ENCODE results near the gene CAMK2N2.
"Not testable (repeated sequence)": the region's sequence is repeated elsewhere in the genome, so short reads cannot be mapped to it uniquely, and the experiment has no call there.

CAMK2N2 gene

DNA sequence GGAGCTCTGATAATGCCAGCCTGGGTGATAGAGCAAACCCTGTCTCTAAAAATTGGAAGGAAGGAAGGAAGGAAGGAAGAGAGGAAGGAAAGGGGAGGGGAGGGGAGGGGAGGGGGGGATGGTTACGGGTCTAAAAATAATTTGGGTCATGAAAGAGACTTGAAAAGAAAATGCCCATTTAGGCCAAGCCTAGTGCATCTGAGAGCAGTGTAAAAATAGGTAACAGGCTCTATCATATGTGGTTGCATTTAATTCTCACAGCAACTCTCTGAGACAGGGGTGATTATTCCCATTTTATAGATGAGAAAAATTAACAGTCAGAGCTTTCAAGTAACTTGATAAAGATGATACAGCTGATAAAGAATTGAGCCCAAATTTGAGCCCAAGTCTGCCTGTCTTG, 10.9 kb upstream of the CAMK2N2 start:
- DNase-seq, result no peak

DNA sequence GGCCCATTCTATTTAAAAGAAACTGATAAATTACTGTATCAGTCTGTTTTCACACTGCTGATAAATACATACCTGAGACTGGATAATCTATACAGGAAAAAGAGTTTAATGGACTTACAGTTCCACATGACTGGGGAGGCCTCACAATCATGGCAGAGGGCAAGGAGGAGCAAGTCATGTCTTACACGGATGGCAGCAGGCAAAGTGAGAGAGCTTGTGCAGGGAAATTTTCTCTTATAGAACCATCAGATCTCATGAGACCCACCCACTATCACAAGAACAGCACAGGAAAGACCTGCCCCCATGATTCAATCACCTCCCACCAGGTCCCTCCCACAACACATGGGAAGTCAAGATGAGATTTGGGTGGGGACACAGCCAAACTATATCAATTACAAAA, 5.9 kb upstream of the CAMK2N2 start:
- DNase-seq, ATAC-seq: not testable (repeated sequence)

More for the DNA sequence above, 10.9 kb upstream of the CAMK2N2 start:
- ATAC-seq, result no peak

DNA sequence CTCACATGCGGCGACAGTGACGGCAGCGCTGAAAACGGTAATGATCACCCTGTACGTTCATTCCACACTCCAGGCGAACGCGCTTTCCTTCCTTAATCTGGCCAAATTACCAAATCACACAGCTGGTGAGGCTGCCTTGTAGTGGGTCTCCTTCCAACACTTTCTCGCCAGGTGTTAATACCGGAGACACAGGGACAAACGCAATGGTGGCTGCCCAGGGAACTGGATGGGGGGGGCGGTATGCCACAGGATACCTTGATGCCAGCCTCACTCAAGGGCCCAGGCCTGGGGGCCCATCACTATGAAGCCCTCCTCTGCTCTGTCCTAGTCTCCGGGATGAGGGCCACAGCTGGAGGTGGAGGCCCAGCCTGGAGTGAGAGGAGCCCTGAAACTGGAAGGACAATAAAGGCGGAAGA, 1.4 kb upstream of the CAMK2N2 start:
- DNase-seq (no peak), ATAC-seq (no peak)

DNA sequence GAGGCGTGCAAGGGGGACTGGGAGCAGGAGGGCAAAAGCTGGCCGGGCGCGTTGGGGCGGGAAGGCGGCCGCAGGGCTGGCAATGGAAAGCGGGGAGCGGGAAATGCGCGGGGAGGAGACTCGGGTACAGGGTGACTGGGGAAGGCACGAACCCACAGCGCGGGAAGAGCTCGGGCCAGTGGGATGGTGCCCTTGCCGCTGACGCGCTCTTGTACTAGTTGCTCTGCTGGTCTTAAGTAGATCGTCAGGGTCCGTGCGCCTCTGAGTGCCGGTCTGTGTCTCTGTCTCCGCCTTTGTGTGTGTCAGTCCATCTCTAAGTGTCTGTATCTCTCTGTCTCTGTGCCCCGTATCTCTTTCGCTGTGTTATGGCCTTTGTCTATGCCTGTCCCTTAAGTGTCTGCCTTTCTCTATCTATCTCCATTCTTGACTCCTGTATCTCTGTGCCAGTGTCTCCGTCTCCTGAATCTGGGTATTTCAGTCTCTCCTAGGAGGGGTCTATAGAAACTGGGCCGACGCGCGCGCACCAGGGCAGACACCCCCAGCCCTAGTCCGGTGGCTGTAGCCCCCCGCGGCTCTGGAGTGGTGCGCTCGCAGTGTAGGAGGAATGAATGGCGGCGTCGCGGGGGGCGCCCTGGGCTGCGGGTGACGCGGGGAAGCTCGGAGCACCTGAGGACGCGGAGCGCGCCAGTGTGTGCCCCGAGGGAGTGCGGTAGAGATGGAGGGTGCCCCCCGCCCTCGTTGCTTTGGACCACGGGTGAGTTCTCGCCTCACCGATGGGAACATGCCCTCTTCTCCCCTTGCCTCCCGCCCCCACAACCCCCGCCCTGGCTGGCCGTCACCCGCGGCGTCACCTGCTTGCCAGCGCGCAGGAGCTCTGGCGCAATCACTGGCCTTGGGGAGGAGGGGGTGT, 756 bp upstream of the CAMK2N2 start:
- DNase-seq, result peak; percentile 28

DNA sequence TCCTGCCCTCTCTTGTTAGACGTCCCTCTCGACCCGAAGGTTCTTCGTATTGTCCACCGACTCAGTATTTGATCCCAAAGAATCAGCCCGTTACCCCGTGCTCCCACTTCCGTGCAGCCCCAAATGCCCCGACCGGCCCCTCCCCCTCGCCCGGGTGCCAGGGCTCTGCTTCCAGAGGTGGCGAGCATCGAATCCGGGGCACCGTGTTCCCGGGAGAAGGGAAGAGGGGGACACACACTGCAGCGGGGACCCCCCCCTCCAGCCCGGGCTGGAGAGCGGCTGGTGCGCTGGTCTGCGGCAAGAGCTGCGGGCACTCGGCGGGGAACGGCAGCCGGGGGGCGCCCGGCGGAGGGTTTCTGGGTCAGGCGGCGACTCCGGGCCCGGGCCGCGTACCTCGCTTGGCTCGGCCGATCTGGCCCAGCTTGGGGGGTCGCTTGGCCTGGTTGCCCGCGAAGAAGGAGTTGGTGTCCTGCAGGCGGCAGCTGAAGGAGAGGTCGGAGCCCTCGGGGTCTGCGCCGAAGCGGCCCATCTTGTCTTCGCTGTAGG, 556 bp downstream of the CAMK2N2 start:
- ATAC-seq, result no peak

More for the DNA sequence above, 756 bp upstream of the CAMK2N2 start:
- peak; percentile 44 for ATAC-seq

DNA sequence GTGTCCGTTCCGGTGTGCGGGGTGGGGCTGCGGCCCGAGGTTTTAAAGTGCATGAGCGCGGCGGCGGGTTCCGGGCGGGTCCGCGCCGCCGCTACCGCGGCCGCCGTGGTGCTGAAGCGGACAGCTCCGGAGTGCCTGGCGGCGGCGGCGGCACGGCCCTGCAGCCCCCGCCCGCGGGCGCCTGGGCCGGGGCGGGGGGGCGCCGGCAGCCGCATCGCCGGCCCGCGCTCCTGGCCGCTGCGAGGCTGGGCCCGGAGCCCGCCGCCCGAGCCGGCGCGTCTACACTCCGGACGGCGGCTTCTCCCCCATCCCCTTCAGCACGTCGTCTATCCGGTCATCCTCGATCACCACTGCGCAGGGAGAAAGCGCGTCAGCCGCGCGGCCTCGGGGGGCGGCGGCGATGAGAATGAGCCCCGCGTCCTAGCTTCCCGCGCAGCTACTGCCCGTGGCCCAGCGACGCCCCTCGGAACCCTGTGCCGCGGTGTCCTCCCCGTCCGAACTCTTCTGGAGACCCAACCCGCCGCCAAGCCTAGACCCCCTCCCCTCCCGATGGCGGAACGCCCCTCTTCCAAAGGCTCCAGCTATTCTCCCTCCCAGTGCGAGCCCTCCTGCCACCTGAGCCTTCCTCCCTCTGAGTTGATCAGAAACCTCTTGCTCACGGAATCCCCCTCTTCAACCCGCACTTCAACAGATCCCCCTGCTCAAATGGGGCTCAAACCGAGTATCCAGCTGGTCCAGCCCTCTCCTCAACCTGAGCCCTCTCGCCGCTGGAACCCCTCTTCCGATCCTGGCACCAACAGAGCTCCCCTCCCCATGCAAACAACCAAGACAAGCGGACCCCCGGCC, 1.3 kb downstream of the CAMK2N2 start:
- peak; percentile 56 for DNase-seq
- peak; percentile 21 for ATAC-seq

More for the DNA sequence above, 556 bp downstream of the CAMK2N2 start:
- DNase-seq, result peak; percentile 18

DNA sequence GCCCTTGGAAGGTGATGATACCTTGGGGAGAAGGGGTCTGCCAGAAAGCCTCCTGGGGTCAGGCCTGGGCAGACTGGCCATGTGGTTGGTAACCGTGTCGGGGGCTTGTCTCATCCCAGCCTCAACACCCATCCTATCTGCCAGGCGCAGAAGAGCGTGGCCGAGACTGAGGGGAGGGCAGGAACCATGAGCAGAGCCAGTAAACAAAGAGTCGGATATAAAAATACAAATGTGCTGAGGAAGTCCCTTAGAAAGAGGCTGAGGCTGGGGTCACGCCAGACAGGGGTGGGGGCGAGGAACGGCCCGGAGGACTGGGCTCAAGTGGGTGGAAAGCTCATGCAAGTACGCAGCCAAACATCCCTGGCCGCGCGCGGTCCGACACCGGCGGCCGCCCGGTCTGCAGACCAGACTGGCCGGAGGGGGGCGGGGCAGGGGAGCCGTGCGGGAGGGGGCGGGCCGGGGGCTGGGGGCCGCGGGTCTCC, 1.9 kb downstream of the CAMK2N2 start:
- no peak for DNase-seq
- ATAC-seq, result no peak

DNA sequence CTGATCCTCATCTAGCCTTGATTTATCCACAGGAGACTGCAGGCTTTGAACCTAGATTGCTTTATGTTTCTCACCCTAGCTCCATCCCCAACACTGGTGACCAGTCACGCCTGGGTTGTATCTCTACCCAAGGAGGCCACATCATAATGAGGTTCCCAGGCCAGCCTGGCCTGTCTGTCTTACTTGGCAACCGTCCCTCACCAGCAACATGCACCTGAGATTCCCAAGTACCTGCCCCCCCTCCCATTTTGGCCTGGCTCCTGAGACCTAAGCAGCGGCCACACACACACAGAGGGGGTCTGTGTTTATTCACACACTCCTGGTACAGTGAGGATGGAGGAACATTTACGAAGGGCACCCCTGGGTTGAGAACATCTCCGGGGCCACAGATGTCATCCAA, 2.4 kb downstream of the CAMK2N2 start:
- DNase-seq (no peak), ATAC-seq (no peak)

DNA sequence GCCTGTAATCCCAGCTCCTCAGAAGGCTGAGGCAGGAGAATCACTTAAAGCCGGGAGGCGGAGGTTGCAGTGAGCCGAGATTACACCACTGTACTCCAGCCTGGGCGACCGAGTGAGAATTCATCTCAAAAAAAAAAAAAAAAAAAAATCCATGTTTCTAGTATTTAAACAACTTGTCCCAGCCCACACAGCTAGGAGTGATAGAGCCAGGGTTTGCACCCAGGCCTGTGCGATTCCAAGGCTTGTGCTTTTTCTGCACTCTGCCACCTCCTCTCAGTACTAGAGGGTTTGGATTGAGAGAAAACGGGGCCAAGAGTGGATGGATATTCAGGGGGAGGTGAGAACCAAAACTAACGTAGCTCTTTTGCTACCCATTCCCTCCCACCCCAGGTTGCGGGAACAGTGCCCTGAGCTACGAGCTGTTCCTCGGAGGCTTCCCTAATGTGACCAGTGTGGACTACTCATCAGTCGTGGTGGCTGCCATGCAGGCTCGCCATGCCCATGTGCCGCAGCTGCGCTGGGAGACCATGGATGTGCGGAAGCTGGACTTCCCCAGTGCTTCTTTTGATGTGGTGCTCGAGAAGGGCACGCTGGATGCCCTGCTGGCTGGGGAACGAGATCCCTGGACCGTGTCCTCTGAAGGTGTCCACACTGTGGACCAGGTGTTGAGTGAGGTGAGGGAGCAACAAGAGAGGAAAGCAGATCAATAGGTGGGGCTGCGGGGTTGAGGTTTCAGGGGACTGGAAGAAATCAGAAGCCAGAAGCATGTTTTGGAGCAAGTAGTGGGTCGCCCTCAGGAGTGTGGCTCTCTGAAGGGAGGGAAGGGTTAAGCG, 4.1 kb downstream of the CAMK2N2 start:
- DNase-seq, result no peak
- no peak for ATAC-seq

DNA sequence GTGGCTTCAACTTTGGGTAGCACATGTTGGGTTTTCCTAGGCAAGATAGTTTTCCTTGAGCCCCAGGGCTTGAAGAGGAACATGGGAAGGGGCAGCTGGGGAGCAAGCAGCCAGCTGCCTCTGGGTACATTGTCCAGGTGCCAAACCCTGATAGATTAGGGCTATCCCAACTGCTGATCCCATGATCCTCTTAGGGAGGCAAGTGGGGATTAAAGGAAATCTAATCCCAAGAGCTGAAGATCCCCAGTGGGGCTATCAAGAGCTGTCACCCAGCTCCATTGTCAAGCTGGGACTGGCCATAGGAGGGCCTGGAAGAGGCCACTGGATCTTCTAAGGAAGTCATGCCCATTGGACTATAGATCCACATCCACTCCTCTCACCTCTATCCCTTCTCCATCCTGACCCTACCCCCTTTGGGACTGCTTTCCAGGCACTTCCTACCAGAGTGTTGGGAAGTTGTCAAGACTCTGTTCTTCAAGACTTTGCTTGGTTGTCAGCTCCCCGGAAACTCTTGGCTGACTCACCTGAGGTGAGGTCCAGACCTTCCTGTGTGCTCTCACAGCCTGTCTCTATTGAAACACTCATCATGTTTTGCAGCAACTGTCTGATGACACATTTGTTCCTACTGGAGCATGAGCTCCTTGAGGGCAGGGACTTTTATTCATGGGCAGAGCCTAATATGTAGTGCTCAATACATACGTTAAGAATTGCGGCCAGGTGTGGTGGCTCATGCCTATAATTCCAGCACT, 5.9 kb downstream of the CAMK2N2 start:
- ATAC-seq (peak; percentile 77), DNase-seq (peak; percentile 29)

DNA sequence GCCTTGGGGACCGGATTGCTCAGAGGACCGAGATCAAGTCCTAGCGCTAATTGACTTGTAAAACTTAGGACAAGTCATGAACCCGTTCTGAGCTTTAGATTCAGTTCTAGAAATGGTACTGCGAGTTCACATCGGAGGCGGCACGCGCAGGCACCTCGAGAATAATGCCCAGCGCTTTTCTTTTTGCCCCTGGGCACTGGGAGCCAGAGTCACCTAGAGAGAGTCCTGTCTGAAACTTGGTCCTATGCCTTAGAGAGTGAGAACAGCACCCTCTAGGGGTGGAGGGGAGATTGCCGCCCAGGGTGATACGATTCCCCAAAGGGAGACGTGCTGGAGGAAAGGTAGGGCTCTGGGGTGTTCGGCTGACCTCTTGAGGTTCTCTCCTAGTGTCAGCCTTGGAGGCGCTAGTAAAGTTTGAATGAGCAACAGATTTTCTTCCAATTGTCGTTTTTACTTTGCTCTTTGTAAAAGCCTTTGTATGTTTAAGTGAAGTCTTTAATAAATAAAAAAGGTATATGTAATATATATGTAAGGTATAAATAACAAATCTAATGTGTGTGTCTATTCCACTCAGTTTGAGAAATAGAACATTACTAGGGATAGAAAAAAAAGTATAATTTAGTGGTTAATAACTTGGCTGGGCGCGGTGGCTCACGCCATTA, 11.1 kb downstream of the CAMK2N2 start:
- ATAC-seq (peak; percentile 68), DNase-seq (peak; percentile 95)

DNA sequence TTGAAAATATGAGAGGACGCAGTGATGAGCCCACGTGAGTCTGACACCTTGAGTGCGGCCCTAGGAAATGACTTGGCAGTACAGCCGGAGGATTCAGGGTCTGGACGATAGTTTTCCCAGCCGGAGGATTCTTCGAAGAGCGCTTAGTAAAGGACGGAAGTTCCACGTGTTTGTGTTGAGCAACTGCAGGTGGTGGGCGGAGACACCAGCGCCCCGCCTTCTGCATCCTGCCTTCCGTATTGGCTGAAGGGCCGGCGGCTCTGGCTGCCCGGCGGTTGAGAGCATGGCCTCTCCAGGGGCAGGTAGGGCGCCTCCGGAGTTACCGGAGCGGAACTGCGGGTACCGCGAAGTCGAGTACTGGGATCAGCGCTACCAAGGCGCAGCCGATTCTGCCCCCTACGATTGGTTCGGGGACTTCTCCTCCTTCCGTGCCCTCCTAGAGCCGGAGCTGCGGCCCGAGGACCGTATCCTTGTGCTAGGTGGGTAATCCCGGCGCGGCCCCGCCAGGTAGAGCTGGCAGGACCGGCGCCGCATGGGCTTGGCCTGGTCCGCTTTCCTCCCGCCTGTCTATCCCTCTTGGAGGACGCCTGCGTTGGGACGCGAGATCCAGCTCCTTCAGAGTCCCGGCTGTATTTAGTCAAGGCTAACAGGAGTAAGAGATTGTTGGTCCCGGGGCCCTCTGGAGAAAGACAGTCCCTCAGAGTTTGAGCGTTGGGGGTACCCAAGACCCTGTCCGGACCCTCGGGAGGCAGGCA, 11.8 kb downstream of the CAMK2N2 start, which contains the start of gene EEF1AKMT4:
Gene EEF1AKMT4, plus strand, starts transcription at position 261 of the 755 bp plus-strand sequence. Its CDS starts 23 bp downstream, at position 284.
- DNase-seq, result peak; percentile 95
- peak; percentile 92 for ATAC-seq

DNA sequence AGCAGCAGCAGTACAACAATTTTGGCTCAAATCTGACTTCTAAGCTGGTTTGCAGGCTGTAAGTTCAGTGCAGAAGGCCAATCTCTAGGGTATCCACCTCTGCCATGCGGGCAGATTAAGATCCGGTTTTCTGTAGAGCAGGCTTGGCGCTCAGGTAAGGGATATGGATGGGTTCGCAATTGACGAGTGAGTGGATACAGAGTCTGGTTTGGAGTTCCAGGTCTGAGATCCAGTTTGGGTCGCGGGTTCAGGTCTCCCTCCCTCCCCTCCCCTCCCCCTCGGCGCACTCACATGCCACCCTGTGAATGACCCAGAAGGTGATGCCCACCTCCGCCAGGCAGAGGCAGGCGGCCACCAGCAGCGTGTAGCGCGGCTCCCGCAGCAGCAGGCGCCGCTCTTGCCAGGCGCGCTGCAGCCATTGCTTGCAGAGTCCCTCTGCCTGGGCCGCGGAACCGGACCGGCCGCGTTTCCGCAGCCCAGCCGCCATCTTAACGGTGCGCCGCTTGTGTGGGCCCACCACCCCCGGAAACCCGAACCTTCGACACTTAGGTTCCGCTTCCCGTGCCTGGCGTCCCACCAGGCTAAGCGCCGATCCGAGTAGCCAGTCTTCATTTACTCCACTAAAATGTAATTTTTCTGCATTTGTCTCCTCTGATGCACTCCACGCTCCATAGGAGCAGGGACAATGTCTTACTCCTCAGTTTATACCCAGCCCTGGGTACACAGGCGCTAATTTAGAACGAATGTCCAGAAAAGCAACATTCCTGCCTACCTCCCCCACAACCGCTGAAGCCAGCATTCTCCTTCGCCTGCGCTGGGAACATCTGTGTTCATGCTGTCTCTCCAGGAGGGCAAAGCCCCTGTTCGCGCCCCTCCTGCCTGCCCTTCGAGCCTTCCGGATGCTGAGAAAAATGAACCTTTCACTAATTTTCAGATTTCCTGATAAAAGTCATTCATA, 12.6 kb downstream of the CAMK2N2 start, which contains the start of gene ALG3:
Gene ALG3, minus strand, starts transcription at position 509 of the 958 bp plus-strand sequence. Its CDS starts 22 bp downstream, at position 487.
- DNase-seq (peak; percentile 90), ATAC-seq (peak; percentile 58)

DNA sequence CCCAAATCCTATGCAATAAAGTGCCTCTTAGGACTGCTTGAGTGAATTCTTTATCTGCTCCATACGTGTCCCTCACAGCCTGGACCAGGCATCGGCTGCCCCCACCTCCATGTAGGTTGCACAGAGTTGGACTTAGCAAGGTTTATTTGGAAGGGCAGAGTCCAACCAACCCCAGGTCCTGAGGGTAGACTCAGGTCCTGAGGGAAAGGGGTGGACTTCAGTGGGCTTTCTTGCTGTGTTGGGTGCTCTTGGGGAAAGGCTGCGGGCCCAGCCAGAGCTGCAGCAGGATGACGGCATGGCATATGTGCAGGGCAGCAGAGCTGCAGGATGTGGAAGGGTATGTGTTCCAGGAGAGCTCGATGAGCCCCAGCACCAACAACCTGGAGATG, 19.1 kb downstream of the CAMK2N2 start:
- no peak for ATAC-seq
- no peak for DNase-seq

DNA sequence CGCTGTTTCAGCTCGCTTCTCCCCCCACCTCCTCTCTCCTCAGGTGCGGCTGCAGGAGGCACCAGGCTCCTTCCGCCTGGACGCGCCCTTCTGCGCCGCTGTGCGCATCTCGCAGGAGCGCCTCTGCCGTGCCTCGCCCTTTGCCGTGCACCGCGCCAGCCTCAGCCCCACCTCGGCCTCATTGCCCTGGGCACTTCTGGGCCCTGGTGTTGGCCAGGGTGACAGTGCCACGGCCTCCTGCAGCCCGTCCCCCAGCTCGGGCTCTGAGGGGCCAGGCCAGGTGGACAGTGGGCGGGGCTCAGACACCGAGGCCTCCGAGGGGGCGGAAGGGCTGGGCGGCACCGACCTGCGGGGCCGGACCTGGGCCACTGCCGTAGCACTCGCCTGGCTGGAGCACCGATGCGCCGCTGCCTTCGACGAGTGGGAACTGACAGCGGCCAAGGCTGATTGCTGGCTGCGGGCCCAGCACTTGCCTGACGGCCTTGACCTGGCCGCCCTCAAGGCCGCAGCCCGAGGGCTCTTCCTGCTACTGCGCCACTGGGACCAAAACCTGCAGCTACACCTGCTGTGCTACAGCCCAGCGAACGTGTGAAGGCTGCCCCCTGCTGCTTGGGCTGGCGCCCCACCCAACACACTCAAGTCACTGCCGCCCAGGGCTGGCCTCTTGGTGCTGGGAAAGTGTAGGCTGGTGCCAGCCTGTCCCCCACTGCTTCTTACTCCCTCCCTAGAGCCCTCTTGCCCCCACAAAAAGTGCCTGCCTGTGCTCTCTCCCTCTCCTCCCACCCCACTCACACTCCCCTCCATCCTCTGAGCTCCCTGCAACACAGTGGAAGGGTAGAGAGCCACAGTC, 19.7 kb downstream of the CAMK2N2 start:
- DNase-seq (no peak), ATAC-seq (no peak)

DNA sequence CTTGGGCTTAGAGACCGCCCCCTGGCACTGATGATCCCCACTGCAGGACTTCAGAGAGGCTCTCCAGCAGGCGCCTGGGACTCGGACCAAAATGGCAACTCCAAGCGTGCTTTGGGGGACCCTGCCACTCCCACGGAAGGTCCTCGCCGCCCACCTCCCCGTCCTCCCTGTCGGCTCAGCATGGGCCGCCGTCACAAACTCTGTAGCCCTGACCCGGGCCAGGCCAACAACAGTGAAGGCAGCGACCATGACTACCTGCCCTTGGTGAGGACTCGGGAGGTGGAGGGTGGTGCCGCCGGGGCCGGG, 20.3 kb downstream of the CAMK2N2 start:
- no peak for DNase-seq
- ATAC-seq, result no peak
